ENCODE measurements around the gene PCDH20.

PCDH20 gene

GRCh38 chr13:61408571-61408970 is 7.1 kb downstream of the PCDH20 start:
- H3K27ac ChIP-seq = no peak overlapping the region
- H3K27me3 ChIP-seq = no peaks in the 10 kb centered on the region
- no peaks in the 10 kb centered on the region for H3K9me3 ChIP-seq
- DNase-seq = no peak
- peaks cover 0 to 23% (median 3%) of the 10 kb centered on the region in 4 donors for H3K4me1 ChIP-seq
- intact Hi-C loops (cut with DNase I; ENCODE audit: low total_unique reads) = no loop called here
- no peaks in the 10 kb centered on the region for H3K36me3 ChIP-seq
- no peak overlapping the region for H3K4me3 ChIP-seq
- no peak for TF ChIP-seq CTCF (IDR thresholded peaks at IDR 0.05)

- no peak for DNase-seq
- peaks cover 0 to 16% (median 0%) of the 10 kb centered on the region in 4 donors for H3K4me1 ChIP-seq
- no peak for TF ChIP-seq CTCF (IDR thresholded peaks at IDR 0.05)
- H3K4me3 ChIP-seq = no peak overlapping the region
- H3K27ac ChIP-seq = no peak overlapping the region
- H3K27me3 ChIP-seq = no peaks in the 10 kb centered on the region
- H3K9me3 ChIP-seq = no peaks in the 10 kb centered on the region
- no peaks in the 10 kb centered on the region for H3K36me3 ChIP-seq
- intact Hi-C loops (cut with DNase I; ENCODE audit: low total_unique reads) = no loop called here
Observed at GRCh38 chr13:61406275-61406674, 9.4 kb downstream of the PCDH20 start.

DNA sequence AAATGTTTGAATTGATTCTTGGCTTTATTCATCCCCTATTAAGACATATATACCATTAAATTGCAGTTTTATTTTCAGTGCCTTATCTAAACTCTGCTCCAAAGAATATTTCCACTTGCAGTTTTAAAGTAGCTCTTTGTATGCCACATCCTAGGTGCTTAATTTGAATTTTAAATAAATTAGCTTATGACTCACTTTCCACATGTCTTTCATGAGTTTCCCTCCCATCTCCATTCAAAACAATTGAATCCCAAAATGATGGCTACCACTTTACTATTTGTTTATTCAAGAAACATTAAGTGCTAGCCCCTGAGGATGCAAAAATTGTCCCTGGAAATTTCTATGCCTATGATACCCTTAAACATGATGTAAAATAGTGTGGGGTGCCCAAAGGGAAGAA is 19.5 kb downstream of the PCDH20 start:
- Histone ChIP-seq H3K4me1 (no peaks in the 10 kb centered on the region), H3K27me3 (no peaks in the 10 kb centered on the region), H3K36me3 (no peaks in the 10 kb centered on the region), H3K27ac (no peak overlapping the region), H3K4me3 (no peak overlapping the region), H3K9me3 (no peaks in the 10 kb centered on the region)
- intact Hi-C loops (cut with DNase I; ENCODE audit: low total_unique reads) = no loop called here
- TF ChIP-seq CTCF (IDR thresholded peaks at IDR 0.05) = no peak
- no peak for DNase-seq

GRCh38 chr13:61391426-61391825 is 24.2 kb downstream of the PCDH20 start:
- no peak overlapping the region for H3K27ac ChIP-seq
- H3K36me3 ChIP-seq = no peaks in the 10 kb centered on the region

GRCh38 chr13:61387694-61388093 is 28.0 kb downstream of the PCDH20 start:
- Histone ChIP-seq H3K27ac (no peak overlapping the region), H3K4me1 (no peaks in the 10 kb centered on the region), H3K27me3 (no peaks in the 10 kb centered on the region), H3K9me3 (no peaks in the 10 kb centered on the region), H3K4me3 (no peak overlapping the region), H3K36me3 (no peaks in the 10 kb centered on the region)
- intact Hi-C loops (cut with DNase I; ENCODE audit: low total_unique reads) = no loop called here
- TF ChIP-seq CTCF (IDR thresholded peaks at IDR 0.05) = no peak
- DNase-seq = no peak

More at GRCh38 chr13:61391426-61391825, 24.2 kb downstream of the PCDH20 start:
- intact Hi-C loops (cut with DNase I; ENCODE audit: low total_unique reads) = no loop called here
- TF ChIP-seq CTCF (IDR thresholded peaks at IDR 0.05) = no peak
- no peak overlapping the region for H3K4me3 ChIP-seq
- no peaks in the 10 kb centered on the region for H3K4me1 ChIP-seq
- no peaks in the 10 kb centered on the region for H3K27me3 ChIP-seq
- no peak for DNase-seq
- no peaks in the 10 kb centered on the region for H3K9me3 ChIP-seq

- Histone ChIP-seq H3K9me3 (no peaks in the 10 kb centered on the region), H3K4me3 (no peak overlapping the region), H3K27me3 (no peaks in the 10 kb centered on the region), H3K4me1 (no peaks in the 10 kb centered on the region), H3K27ac (no peak overlapping the region), H3K36me3 (no peaks in the 10 kb centered on the region)
- intact Hi-C loops (cut with DNase I; ENCODE audit: low total_unique reads) = no loop called here
- no peak for TF ChIP-seq CTCF (IDR thresholded peaks at IDR 0.05)
- no peak for DNase-seq
Observed at GRCh38 chr13:61383111-61383510, 32.5 kb downstream of the PCDH20 start.

All from tibial artery (tissue), 4 donors.